Activated naive CD4-positive, alpha-beta T cell treated with anti-CD3 and anti-CD28 coated beads for 36 hours (primary cell): ENCODE measurements around the gene ZFP57. TPM values are rescaled to one million over a fixed set of nuclear protein-coding genes. Genes with fewer than 3 reads are reported as not detected.
"Not testable (repeated sequence)": the region's sequence is repeated elsewhere in the genome, so short reads cannot be mapped to it uniquely, and the experiment has no call there.

Source experiments
- CTCF ChIA-PET: fragments of 350-600 bp; sonication (Branson Sonifier 250); formaldehyde crosslinking; loops from one replicate; lab custom pipeline; 2021; ENCODE audit warnings: antibody characterized with exemption; lab: Charles Lee
- DNase-seq: peaks from one replicate; pipeline ENCODE4 v3.0.0-alpha.2; 2020
- H3K27ac Mint-ChIP-seq: one replicate; pipeline ENCODE4 v1.8.0; 2021; ENCODE audit warnings: mild to moderate bottlenecking, mixed read lengths
- H3K27me3 Mint-ChIP-seq: one replicate; pipeline ENCODE4 v1.8.0; 2021; ENCODE audit warnings: low read depth, mixed read lengths
- H3K36me3 Mint-ChIP-seq: one replicate; pipeline ENCODE4 v1.8.0; 2021; ENCODE audit warnings: low read depth, mixed read lengths
- H3K4me1 Mint-ChIP-seq: one replicate; pipeline ENCODE4 v1.8.0; 2021; ENCODE audit warnings: low read depth, mixed read lengths
- H3K4me3 Mint-ChIP-seq: one replicate; pipeline ENCODE4 v1.8.0; 2021; ENCODE audit warnings: mild to moderate bottlenecking, moderate library complexity, mixed read lengths
- H3K9me3 Mint-ChIP-seq: one replicate; pipeline ENCODE4 v1.8.0; 2021; ENCODE audit warnings: mixed read lengths
- intact Hi-C: fragments of 100-400 bp; cut with micrococcal nuclease; formaldehyde crosslinking; loops from one replicate; pipeline ENCODE4 v1.15.1; 2023
- total RNA-seq, 2 experiments: library from RNA; stranded (reverse); gene quantifications; one replicate each; pipeline ENCODE4 v1.2.3, GENCODE V29; 2021

The ZFP57 gene
- total RNA-seq, 2 experiments from 2014 or later = not detected

DNA sequence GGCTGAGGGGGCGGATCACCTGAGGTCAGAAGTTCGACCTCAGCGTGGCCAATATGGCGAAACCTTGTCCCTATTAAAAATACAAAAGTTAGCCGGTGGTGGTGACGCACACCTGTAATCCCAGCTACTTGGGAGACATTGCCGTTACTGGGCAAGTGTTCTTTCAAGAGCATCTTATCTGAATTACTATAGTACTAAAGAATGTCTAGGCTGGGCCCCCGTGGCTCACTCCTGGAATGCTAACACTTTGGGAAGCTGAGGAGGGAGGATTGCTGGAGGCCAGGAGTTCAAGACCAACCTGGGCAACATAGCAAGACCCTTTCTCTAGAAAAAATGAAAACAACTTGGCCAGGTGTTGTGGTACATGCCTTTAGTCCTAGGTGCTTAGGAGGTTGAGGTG, 859 bp upstream of the ZFP57 start:
- Mint-ChIP-seq H3K36me3 (no peaks in the 10 kb centered on the region), H3K9me3 (no peaks in the 10 kb centered on the region), H3K27me3 (no peaks in the 10 kb centered on the region), H3K4me1 (peaks cover 7% of the 10 kb centered on the region), H3K27ac (no peak overlapping the region), H3K4me3 (no peak overlapping the region)
- intact Hi-C loops = no loop called here
- no peak for DNase-seq
- CTCF ChIA-PET = interaction anchor here (0.6 to 2.0 kb wide), 2 partner anchors 57 to 979 kb away, joined by 3 to 5 read pairs; no protein-coding TSS in a partner anchor

- H3K4me1 Mint-ChIP-seq = peaks cover 10% of the 10 kb centered on the region
- H3K4me3 Mint-ChIP-seq = no peak overlapping the region
- no peaks in the 10 kb centered on the region for H3K9me3 Mint-ChIP-seq
- CTCF ChIA-PET = no interaction called here
- no peak overlapping the region for H3K27ac Mint-ChIP-seq
- intact Hi-C loops = no loop called here
- DNase-seq = no peak
- no peaks in the 10 kb centered on the region for H3K36me3 Mint-ChIP-seq
- no peaks in the 10 kb centered on the region for H3K27me3 Mint-ChIP-seq
Observed at GRCh38 chr6:29680416-29680815, 536 bp downstream of the ZFP57 start.

DNA sequence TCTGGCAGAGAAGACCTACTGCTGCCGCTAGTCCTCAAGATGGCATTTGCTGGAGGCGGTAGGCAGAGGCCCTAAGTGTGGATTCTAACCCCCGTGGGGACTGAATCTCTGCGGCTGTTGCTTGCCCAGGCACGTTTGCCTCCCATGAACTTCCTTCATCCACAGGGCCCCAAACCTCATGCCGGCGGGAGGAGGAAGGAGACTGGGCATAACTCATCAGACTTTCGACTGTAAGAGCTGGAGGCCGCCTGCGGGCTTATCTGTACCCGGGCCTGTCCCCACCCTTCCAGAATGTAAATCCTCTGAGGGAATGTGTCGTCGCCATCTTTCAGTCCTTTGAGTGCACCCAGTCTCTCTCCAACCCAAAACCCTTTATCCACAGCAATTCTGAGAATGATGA, 990 bp downstream of the ZFP57 start:
- Mint-ChIP-seq H3K27ac (no peak overlapping the region), H3K9me3 (no peaks in the 10 kb centered on the region)
- CTCF ChIA-PET = no interaction called here

DNA sequence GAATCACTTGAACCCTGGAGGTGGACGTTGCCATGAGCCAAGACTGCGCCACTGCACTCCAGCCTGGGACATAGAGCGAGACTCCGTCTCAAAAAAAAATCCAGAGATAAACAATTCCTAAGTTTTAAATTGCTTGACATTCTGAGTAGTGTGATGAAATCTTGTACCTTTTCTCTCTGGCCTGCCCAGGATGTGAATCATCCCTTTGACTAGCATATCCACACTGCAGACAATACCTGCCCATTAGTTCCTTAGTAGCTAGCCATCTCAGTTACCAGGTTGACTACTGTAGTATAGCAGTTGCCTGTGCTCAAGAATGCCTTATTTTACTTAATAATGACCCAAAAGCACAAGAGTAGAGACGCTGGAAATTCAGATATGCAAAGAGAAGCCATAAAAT, 2.8 kb downstream of the ZFP57 start:
- no peaks in the 10 kb centered on the region for H3K36me3 Mint-ChIP-seq
- DNase-seq = no peak
- no peaks in the 10 kb centered on the region for H3K27me3 Mint-ChIP-seq
- CTCF ChIA-PET = interaction anchor here (0.6 to 2.9 kb wide), 3 partner anchors 10 to 153 kb away, joined by 3 to 22 read pairs (median 3); no protein-coding TSS in a partner anchor
- no peaks in the 10 kb centered on the region for H3K9me3 Mint-ChIP-seq
- H3K4me1 Mint-ChIP-seq = peaks cover 6% of the 10 kb centered on the region
- intact Hi-C loops = no loop called here
- no peak overlapping the region for H3K27ac Mint-ChIP-seq
- no peak overlapping the region for H3K4me3 Mint-ChIP-seq

More for the DNA sequence above, 990 bp downstream of the ZFP57 start:
- H3K27me3 Mint-ChIP-seq = no peaks in the 10 kb centered on the region
- H3K36me3 Mint-ChIP-seq = no peaks in the 10 kb centered on the region
- intact Hi-C loops = no loop called here
- H3K4me3 Mint-ChIP-seq = no peak overlapping the region
- H3K4me1 Mint-ChIP-seq = peaks cover 10% of the 10 kb centered on the region
- DNase-seq = no peak

DNA sequence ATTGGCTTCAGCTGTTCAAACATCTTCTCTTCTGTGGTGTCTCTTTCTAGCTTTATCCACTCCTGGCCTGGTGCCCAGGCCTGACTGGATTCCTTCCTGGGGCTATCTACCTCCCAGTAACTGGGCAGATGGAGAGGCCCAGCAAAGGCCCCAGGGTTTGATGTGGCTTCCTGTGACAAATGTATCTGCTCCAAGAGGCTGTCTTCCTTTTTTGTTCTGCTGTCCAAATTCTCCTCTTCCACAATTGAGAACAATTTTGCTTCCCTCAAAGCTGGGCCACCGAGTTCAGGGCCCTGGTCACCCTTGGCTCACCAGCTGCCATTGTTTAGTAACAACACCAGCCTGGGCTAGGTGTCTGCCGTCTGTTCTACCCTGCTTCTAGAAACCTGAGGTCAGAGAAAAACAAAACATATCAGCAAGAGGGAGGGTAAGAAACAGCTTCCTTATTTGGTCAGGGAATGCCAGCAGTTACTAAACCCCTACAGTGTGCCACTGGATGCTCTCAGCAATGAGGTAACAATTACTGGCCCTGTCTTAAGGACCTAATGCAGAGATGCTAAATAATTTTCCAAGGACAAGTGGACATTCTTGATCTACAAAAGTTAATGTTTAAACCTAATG, 3.9 kb downstream of the ZFP57 start:
- CTCF ChIA-PET = interaction anchor here (1.1 to 2.9 kb wide), 3 partner anchors 23 to 27 kb away, joined by 4 to 22 read pairs (median 8); no protein-coding TSS in a partner anchor
- no peaks in the 10 kb centered on the region for H3K27me3 Mint-ChIP-seq
- DNase-seq = no peak
- no peaks in the 10 kb centered on the region for H3K36me3 Mint-ChIP-seq
- intact Hi-C loops = no loop called here
- peaks cover 6% of the 10 kb centered on the region for H3K4me1 Mint-ChIP-seq
- H3K27ac Mint-ChIP-seq = no peak overlapping the region
- no peaks in the 10 kb centered on the region for H3K9me3 Mint-ChIP-seq
- H3K4me3 Mint-ChIP-seq = no peak overlapping the region

GRCh38 chr6:29675561-29675960, 5.4 kb downstream of the ZFP57 start:
- no peaks in the 10 kb centered on the region for H3K36me3 Mint-ChIP-seq
- CTCF ChIA-PET = interaction anchor here (0.6 to 1.2 kb wide), 3 partner anchors 21 to 24 kb away, joined by 4 to 6 read pairs (median 4); no protein-coding TSS in a partner anchor
- H3K4me1 Mint-ChIP-seq = peaks cover 6% of the 10 kb centered on the region

DNA sequence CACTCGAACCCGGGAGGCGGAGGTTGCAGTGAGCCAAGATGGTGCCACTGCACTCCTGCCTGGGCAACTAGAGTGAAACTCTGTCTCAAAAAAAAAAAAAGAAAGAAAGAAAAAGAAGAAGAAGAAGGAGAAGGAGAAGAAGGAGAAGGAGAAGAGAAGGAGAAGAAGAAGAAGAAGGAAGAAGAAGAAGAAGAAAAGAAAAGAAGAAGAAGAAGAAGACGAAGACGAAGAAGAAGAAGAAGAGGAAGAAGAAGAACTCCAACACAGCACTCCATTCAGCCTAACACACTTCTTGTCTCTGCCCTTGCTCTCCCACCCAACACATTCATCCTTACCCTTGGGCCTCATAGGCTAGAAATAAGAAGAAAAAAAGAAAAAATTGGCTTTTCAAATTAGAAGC, 6.9 kb downstream of the ZFP57 start:
- Mint-ChIP-seq H3K36me3 (no peaks in the 10 kb centered on the region), H3K9me3 (no peaks in the 10 kb centered on the region), H3K27ac (no peak overlapping the region), H3K4me1 (peaks cover 6% of the 10 kb centered on the region), H3K27me3 (peaks cover 3% of the 10 kb centered on the region), H3K4me3 (no peak overlapping the region)
- intact Hi-C loops = no loop called here
- DNase-seq = no peak
- CTCF ChIA-PET = interaction anchor here (1.7 kb wide), 1 partner anchor 24 kb away, joined by 6 read pairs; no protein-coding TSS in a partner anchor

More at GRCh38 chr6:29675561-29675960, 5.4 kb downstream of the ZFP57 start:
- H3K4me3 Mint-ChIP-seq = no peak overlapping the region
- peaks cover 3% of the 10 kb centered on the region for H3K27me3 Mint-ChIP-seq
- no peaks in the 10 kb centered on the region for H3K9me3 Mint-ChIP-seq
- no peak overlapping the region for H3K27ac Mint-ChIP-seq
- DNase-seq = no peak
- intact Hi-C loops = no loop called here

- peaks cover 3% of the 10 kb centered on the region for H3K27me3 Mint-ChIP-seq
- DNase-seq = no peak
- H3K36me3 Mint-ChIP-seq = no peaks in the 10 kb centered on the region
- H3K4me3 Mint-ChIP-seq = no peak overlapping the region
- CTCF ChIA-PET = interaction anchor here (1.2 to 1.7 kb wide), 2 partner anchors 20 to 23 kb away, joined by 4 to 6 read pairs; no protein-coding TSS in a partner anchor
- H3K4me1 Mint-ChIP-seq = peaks cover 6% of the 10 kb centered on the region
- H3K9me3 Mint-ChIP-seq = no peaks in the 10 kb centered on the region
- H3K27ac Mint-ChIP-seq = no peak overlapping the region
- intact Hi-C loops = no loop called here
Observed at GRCh38 chr6:29673161-29673560, 7.8 kb downstream of the ZFP57 start.

- intact Hi-C loops, H3K4me1 Mint-ChIP-seq, DNase-seq, H3K9me3 Mint-ChIP-seq, H3K36me3 Mint-ChIP-seq, H3K27ac Mint-ChIP-seq, H3K27me3 Mint-ChIP-seq, H3K4me3 Mint-ChIP-seq: not testable (repeated sequence)
- CTCF ChIA-PET = interaction anchor here (1.0 to 1.2 kb wide), 2 partner anchors 19 to 22 kb away, joined by 3 to 5 read pairs; no protein-coding TSS in a partner anchor
Observed at GRCh38 chr6:29672116-29672515, 8.8 kb downstream of the ZFP57 start.

DNA sequence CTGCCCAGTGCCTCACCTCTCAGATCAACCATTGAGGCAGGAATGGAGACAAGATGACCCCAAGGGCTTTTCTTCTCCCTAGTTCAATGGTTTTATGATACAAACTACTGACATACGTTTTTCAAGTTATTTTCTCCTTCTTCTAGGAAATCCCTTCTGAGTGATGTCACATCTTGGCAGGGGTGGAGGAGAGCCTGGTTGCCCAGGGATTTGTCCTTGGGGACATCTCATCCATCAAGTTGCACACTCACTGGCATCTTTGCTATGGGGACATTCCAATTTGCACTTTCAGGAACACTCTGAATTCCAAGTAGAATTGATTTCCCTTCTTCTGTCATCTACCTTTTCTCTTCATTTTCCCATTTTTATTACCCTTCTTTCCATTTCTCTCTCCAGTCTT, 9.9 kb downstream of the ZFP57 start:
- no peaks in the 10 kb centered on the region for H3K9me3 Mint-ChIP-seq
- no peak for DNase-seq
- H3K36me3 Mint-ChIP-seq = no peaks in the 10 kb centered on the region
- CTCF ChIA-PET = interaction anchor here (1.0 to 1.2 kb wide), 3 partner anchors 18 to 21 kb away, joined by 3 to 5 read pairs (median 3); no protein-coding TSS in a partner anchor
- intact Hi-C loops = no loop called here
- no peak overlapping the region for H3K4me3 Mint-ChIP-seq
- H3K4me1 Mint-ChIP-seq = no peaks in the 10 kb centered on the region
- peaks cover 5% of the 10 kb centered on the region for H3K27me3 Mint-ChIP-seq
- H3K27ac Mint-ChIP-seq = no peak overlapping the region

- no peak overlapping the region for H3K27ac Mint-ChIP-seq
- no peak for DNase-seq
- no peak overlapping the region for H3K4me3 Mint-ChIP-seq
- peaks cover 19% of the 10 kb centered on the region for H3K27me3 Mint-ChIP-seq
- CTCF ChIA-PET = interaction anchor here (1.2 to 5.0 kb wide), 4 partner anchors 13 to 64 kb away, joined by 3 to 51 read pairs (median 12); no protein-coding TSS in a partner anchor
- H3K4me1 Mint-ChIP-seq = no peaks in the 10 kb centered on the region
- H3K9me3 Mint-ChIP-seq = no peaks in the 10 kb centered on the region
- intact Hi-C loops = no loop called here
- H3K36me3 Mint-ChIP-seq = no peaks in the 10 kb centered on the region
Observed at GRCh38 chr6:29667158-29667557, 13.8 kb downstream of the ZFP57 start.

GRCh38 chr6:29666826-29667130, 14.2 kb downstream of the ZFP57 start:
- intact Hi-C loops = no loop called here
- no peak for DNase-seq
- H3K4me1 Mint-ChIP-seq = no peaks in the 10 kb centered on the region
- CTCF ChIA-PET = interaction anchor here (1.2 to 5.0 kb wide), 4 partner anchors 12 to 64 kb away, joined by 3 to 51 read pairs (median 12); no protein-coding TSS in a partner anchor
- H3K9me3 Mint-ChIP-seq = no peaks in the 10 kb centered on the region
- H3K27ac Mint-ChIP-seq = no peak overlapping the region
- H3K4me3 Mint-ChIP-seq = no peak overlapping the region
- H3K27me3 Mint-ChIP-seq = peaks cover 22% of the 10 kb centered on the region
- no peaks in the 10 kb centered on the region for H3K36me3 Mint-ChIP-seq
